22Rv1 (cell line): ENCODE results near the gene GTF3C6.

Experiments
- ZFX ChIP-seq: fragments of 450-650 bp; IDR thresholded peaks from 2 replicates; pipeline ENCODE4 v1.6.1; 2017; ENCODE audit warnings: antibody characterized with exemption, borderline replicate concordance
- TF ChIP-seq, protein P1 (sequence below): fragments of 450-650 bp; IDR thresholded peaks from 2 replicates; pipeline ENCODE4 v1.5.1; 2017; ENCODE audit warnings: mild to moderate bottlenecking

DNA sequence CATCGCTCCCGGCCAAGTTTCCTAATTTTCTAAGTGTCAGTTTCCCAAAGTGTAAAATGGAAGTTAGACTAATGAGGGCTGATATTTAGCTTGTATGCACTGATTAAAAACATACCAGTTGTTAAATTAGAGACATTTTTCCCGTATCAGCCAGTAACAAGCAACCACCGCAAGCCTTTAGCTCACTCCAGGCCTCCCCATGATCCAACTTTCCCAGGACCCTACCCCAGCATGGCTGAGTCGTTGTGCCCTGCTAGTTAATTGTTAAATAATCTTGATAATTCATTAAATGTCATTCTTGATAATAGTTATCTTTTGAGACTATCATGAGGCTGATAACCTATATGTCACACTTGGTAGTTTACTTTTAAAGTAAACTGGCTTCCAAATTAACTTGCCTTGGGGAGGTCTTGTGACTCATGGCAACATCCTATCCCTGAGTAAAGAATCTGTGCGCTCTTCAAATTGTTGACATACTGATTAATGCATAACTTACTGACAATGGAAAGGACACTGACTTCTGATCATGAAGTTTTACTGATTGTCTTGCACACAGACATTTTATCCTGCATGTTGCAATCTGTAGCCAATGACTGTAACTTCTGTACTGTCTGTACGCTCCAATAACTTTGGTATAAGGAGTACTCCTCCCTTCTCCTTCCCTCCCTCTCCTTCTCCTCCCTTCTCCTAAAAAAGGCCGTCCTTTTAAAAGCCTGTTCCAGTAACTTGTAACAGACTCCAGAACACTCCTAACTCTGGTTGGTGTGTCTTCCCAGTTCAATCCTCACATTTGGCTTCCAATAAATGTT is 6.3 kb upstream of the GTF3C6 start:
- TF ChIP-seq, protein P1, sequence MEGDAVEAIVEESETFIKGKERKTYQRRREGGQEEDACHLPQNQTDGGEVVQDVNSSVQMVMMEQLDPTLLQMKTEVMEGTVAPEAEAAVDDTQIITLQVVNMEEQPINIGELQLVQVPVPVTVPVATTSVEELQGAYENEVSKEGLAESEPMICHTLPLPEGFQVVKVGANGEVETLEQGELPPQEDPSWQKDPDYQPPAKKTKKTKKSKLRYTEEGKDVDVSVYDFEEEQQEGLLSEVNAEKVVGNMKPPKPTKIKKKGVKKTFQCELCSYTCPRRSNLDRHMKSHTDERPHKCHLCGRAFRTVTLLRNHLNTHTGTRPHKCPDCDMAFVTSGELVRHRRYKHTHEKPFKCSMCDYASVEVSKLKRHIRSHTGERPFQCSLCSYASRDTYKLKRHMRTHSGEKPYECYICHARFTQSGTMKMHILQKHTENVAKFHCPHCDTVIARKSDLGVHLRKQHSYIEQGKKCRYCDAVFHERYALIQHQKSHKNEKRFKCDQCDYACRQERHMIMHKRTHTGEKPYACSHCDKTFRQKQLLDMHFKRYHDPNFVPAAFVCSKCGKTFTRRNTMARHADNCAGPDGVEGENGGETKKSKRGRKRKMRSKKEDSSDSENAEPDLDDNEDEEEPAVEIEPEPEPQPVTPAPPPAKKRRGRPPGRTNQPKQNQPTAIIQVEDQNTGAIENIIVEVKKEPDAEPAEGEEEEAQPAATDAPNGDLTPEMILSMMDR, result no peak
- no peak for TF ChIP-seq ZFX
